Type B pancreatic cell (in vitro differentiated cells): ENCODE results near the gene EGFL8. TPM values are rescaled to one million over a fixed set of nuclear protein-coding genes. Genes with fewer than 3 reads are reported as not detected.
A peak's percentile ranks its signal among the peaks of the same experiment; 100 is the strongest.
"Not testable (repeated sequence)": the region's sequence is repeated elsewhere in the genome, so short reads cannot be mapped to it uniquely, and the experiment has no call there.

Experiments
- DNase-seq: peaks from one replicate; pipeline ENCODE4 v3.0.0; 2021; ENCODE audit warnings: mixed read lengths; ENCODE audit not compliant: unreplicated experiment; ENCODE audit errors: extremely low spot score
- H3K27ac Mint-ChIP-seq: 2 replicates; pipeline ENCODE4 v1.8.0; 2021; ENCODE audit warnings: mild to moderate bottlenecking, mixed read lengths
- H3K27me3 Mint-ChIP-seq: 2 replicates; pipeline ENCODE4 v1.8.0; 2021; ENCODE audit warnings: mixed read lengths
- H3K36me3 Mint-ChIP-seq: 2 replicates; pipeline ENCODE4 v1.8.0; 2021; ENCODE audit warnings: mixed read lengths
- H3K4me1 Mint-ChIP-seq: one replicate; pipeline ENCODE4 v1.8.0; 2021; ENCODE audit warnings: mixed read lengths; ENCODE audit not compliant: unreplicated experiment
- H3K4me3 Mint-ChIP-seq: 2 replicates; pipeline ENCODE4 v1.8.0; 2021; ENCODE audit warnings: mild to moderate bottlenecking, mixed read lengths
- H3K9me3 Mint-ChIP-seq: 2 replicates; pipeline ENCODE4 v1.8.0; 2021; ENCODE audit warnings: mixed read lengths
- total RNA-seq: library from RNA; stranded (reverse); gene quantifications from 2 replicates; pipeline ENCODE4 v1.2.1, GENCODE V29; 2021; ENCODE audit warnings: low replicate concordance
- TF ChIP-seq, protein P1 (sequence below): fragments of 200-600 bp; sonication (generic); conservative IDR thresholded peaks from 2 replicates; pipeline ENCODE4 v1.5.0; 2021; ENCODE audit warnings: antibody characterized with exemption, mild to moderate bottlenecking

Gene EGFL8
- total RNA-seq, 1 donor from 2014 or later: 35.8 TPM

DNA sequence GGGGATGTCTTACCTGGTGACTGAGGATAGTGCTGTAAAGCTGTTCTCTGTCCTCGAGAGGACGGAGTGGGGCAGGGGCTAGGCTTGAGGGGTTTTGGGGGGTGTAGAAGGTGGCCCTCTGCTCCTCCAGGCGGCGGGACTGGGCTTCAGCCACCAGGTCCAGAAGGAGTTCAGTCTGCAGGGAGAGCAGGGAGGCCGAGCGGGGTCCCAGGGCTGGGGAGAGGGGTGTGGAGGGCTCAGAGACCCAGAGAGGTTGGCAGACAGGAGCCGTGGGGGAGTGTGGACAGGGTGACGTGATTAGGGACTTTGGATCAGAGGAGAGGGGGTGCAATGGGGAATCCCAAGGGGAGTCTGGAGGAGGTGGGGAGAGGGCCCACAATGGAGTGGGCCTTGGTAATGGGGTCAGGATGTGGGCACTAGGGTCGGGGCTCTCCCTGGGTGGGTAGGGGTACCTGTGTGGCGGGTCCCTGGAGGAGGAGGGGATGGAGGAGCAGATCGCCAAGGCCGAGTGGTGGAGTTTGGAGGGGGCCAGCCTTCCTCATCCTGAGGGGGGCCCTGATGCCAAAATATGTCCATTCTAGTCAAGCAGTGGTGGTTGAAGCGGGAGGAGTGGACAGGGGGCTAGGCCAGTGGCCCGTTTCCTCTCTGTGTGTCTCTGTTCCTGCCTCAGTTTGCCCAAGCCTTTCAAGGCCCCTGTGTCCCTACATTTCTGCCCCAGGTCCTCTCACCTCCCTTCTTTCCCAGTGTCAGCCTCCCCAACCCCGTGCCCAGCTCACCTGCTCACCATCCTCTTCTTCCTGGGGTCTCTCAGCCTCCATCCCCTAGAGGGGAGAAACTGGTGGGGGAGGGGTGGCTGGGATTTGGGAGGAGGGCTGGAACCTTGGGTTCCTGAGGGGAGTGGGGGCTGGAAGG lies 27.6 kb downstream of the EGFL8 start:
- Mint-ChIP-seq H3K27me3 (no peaks in the 10 kb centered on the region), H3K4me3 (no peak overlapping the region), H3K36me3 (peaks cover 7% of the 10 kb centered on the region), H3K27ac (peak overlapping the region; percentile 77), H3K4me1 (peaks cover 50% of the 10 kb centered on the region), H3K9me3 (no peaks in the 10 kb centered on the region)
- DNase-seq: peak; percentile 68
- TF ChIP-seq, protein P1, sequence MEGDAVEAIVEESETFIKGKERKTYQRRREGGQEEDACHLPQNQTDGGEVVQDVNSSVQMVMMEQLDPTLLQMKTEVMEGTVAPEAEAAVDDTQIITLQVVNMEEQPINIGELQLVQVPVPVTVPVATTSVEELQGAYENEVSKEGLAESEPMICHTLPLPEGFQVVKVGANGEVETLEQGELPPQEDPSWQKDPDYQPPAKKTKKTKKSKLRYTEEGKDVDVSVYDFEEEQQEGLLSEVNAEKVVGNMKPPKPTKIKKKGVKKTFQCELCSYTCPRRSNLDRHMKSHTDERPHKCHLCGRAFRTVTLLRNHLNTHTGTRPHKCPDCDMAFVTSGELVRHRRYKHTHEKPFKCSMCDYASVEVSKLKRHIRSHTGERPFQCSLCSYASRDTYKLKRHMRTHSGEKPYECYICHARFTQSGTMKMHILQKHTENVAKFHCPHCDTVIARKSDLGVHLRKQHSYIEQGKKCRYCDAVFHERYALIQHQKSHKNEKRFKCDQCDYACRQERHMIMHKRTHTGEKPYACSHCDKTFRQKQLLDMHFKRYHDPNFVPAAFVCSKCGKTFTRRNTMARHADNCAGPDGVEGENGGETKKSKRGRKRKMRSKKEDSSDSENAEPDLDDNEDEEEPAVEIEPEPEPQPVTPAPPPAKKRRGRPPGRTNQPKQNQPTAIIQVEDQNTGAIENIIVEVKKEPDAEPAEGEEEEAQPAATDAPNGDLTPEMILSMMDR: no peak

DNA sequence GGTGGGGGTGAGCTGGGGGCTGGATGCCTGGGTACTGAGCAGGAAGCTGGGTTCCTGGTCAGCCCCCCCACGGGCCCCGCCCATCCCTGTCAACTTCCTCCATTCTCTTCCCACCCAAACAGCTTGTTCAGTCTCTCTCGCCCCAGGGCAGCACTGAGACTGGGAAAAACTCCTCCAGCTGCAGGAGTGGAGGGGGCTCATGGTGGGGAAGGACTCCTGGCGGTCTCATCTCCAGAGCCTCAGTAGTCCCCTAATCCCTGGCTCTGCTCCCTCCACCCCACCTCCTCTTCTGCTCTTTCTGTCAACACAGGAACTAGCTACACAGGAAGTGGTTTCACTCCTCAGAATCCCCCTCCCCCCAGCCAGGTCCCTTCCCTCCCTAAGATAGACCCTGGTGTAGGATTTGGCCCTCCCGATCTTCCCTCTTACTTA lies 28.2 kb downstream of the EGFL8 start, which contains the start of gene GPSM3:
Gene GPSM3 (minus strand): TSS at position 36 of the 432 bp plus-strand sequence. CDS start 130 bp downstream, outside the sequence.
- H3K4me3 Mint-ChIP-seq: no peak within 1 kb of the TSS
- peaks cover 1% of the 10 kb centered on the region for H3K36me3 Mint-ChIP-seq
- TF ChIP-seq, protein P1: no peak
- H3K4me1 Mint-ChIP-seq: peaks cover 46% of the 10 kb centered on the region
- H3K27ac Mint-ChIP-seq: peak within 1 kb of the TSS; percentile 80
- DNase-seq: no peak
- no peaks in the 10 kb centered on the region for H3K9me3 Mint-ChIP-seq
- H3K27me3 Mint-ChIP-seq: no peaks in the 10 kb centered on the region

DNA sequence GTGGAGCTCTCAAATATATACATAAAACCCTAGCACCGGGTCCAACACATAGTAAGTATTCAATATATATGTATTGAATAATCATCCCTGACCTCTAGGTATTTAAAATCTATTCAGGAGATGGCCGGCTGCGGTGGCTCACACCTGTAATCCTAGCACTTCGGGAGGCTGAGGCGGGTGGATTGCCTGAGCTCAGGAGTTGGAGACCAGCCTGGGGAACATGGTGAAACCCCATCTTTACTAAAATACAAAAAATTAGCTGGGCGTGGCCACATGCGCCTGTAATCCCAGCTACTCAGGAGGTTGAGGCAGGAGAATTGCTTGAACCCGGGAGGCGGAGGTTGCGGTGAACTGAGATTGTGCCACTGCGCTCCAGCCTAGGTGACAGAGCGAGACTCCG lies 28.7 kb downstream of the EGFL8 start:
- H3K27me3 Mint-ChIP-seq, H3K4me3 Mint-ChIP-seq, DNase-seq, H3K9me3 Mint-ChIP-seq, H3K36me3 Mint-ChIP-seq, H3K27ac Mint-ChIP-seq: not testable (repeated sequence)
- H3K4me1 Mint-ChIP-seq: peaks cover 46% of the 10 kb centered on the region

DNA sequence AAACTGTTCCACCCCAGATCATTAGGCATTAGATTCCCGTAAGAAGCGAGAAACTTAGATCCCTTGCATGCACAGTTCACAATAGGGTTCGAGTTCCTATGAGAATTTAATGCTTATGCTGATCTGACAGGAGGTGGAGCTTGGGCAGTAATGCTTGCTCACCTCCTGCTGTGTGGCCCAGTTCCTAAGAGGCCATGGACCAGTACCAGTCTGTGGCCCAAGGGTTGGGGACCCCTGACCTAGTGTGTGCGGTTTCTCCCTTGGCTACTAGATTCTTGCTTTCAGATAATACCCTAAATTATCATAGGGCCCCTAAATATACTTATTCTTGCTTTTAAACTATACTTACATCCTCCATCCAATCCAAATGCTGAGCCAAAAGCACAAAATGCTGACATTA lies 30.0 kb downstream of the EGFL8 start:
- no peak for DNase-seq
- Mint-ChIP-seq H3K36me3 (no peaks in the 10 kb centered on the region), H3K9me3 (no peaks in the 10 kb centered on the region), H3K27me3 (no peaks in the 10 kb centered on the region), H3K4me1 (peaks cover 36% of the 10 kb centered on the region), H3K27ac (peak overlapping the region; percentile 100), H3K4me3 (peak overlapping the region; percentile 96)
- TF ChIP-seq, protein P1: no peak

DNA sequence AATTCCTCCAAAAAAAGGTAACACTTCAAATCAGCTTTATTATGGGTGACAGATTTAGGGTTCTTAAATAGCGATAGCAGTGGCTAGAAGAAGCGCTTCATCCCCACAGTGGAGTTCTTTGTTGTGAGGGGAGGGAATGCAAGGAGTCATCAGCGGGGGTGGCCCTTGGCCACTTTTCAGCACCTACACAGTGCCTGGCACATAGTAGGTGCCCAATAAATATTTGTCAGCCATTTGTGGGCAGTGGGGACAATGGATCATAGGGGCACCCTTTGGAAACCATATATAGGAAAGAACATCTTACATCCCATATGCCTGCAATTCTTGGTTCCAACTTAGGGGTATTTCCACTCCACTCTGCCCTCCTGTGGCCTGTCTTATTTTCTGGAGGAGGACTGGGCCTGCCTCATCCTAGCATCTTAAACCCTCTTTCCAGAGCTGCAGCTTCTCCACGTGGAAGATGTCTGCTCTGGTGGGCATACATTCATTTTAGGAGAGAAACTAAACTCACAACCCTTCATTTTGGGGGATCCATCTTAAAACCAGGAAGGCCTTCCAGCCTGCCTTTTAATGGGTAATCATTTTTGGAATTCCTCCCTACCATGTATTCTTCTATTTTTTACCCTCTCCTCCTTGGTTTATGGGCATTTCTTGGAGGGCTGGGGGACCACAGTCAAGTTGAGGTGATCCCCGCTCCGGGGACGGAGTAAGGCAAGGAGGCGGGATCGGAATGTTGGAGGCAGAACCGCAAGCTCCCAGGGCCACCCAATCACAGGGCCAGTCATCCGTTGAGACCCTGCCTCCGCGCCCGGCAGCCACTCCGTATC lies 30.6 kb downstream of the EGFL8 start:
- H3K27ac Mint-ChIP-seq: peak overlapping the region; percentile 100
- H3K9me3 Mint-ChIP-seq: no peaks in the 10 kb centered on the region
- H3K27me3 Mint-ChIP-seq: no peaks in the 10 kb centered on the region
- H3K4me1 Mint-ChIP-seq: peaks cover 36% of the 10 kb centered on the region
- TF ChIP-seq, protein P1: peak; percentile 59
- no peak for DNase-seq
- H3K4me3 Mint-ChIP-seq: peak overlapping the region; percentile 96
- no peaks in the 10 kb centered on the region for H3K36me3 Mint-ChIP-seq

DNA sequence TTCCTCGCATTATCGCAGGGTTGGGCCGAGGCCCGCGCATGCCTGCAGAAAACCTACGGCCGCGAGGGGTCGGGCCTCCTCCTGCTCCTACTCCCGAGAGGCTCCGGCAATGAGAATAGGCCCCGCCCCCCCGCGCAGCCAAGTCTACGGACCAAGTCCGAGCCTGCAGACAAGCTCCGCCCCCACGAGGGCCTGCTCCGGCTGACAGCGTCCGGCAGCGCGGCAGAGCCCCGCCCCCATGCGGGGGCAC lies 31.2 kb downstream of the EGFL8 start:
- peak; percentile 100 for DNase-seq
- TF ChIP-seq, protein P1: peak; percentile 66
- Mint-ChIP-seq H3K27ac (peak overlapping the region; percentile 100), H3K36me3 (no peaks in the 10 kb centered on the region), H3K4me1 (peaks cover 36% of the 10 kb centered on the region), H3K4me3 (peak overlapping the region; percentile 96), H3K9me3 (no peaks in the 10 kb centered on the region), H3K27me3 (no peaks in the 10 kb centered on the region)
